ENCODE results near the gene MUC13.

Gene MUC13

GRCh38 chr3:124934577-124934976, at the start of gene MUC13:
TSS of gene MUC13 (minus strand) at chr3:124934751. CDS start at chr3:124934712, 39 bp downstream.
- H3K4me3 ChIP-seq (ENCODE audit: low read depth, low read length): no peak within 1 kb of the TSS
- peak; percentile 40 for DNase-seq (ENCODE audit: low read depth)
- TF ChIP-seq, protein P1, sequence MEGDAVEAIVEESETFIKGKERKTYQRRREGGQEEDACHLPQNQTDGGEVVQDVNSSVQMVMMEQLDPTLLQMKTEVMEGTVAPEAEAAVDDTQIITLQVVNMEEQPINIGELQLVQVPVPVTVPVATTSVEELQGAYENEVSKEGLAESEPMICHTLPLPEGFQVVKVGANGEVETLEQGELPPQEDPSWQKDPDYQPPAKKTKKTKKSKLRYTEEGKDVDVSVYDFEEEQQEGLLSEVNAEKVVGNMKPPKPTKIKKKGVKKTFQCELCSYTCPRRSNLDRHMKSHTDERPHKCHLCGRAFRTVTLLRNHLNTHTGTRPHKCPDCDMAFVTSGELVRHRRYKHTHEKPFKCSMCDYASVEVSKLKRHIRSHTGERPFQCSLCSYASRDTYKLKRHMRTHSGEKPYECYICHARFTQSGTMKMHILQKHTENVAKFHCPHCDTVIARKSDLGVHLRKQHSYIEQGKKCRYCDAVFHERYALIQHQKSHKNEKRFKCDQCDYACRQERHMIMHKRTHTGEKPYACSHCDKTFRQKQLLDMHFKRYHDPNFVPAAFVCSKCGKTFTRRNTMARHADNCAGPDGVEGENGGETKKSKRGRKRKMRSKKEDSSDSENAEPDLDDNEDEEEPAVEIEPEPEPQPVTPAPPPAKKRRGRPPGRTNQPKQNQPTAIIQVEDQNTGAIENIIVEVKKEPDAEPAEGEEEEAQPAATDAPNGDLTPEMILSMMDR (IDR thresholded peaks at IDR 0.05; ENCODE audit: insufficient read depth, low read depth, low read length, missing control alignments): no peak

DNA sequence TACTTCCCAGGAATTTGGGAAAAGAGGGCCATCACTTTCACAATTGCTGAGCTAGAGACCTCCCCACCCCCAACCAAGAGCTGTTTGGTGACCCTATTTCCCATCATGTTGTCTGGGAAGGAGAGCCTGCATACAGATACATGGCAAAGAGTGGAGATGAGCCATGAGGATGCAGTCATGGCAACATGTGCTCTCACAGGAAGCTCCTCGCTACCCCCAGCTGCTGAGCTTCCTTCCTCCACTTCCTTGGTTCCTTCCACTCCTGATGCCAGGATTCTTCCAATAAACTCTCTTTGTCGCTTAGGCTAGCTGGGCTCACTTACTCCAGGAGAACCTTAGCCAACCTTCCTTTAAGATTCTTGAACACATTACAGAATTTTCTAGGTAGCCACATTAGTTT, 48.3 kb upstream of the MUC13 start:
- no peak for DNase-seq (ENCODE audit: low read depth)
- TF ChIP-seq, protein P1 (IDR thresholded peaks at IDR 0.05; ENCODE audit: insufficient read depth, low read depth, low read length, missing control alignments): no peak

GRCh38 chr3:124981472-124981871, 46.9 kb upstream of the MUC13 start:
- TF ChIP-seq, protein P1 (IDR thresholded peaks at IDR 0.05; ENCODE audit: insufficient read depth, low read depth, low read length, missing control alignments): no peak
- H3K4me3 ChIP-seq (ENCODE audit: low read depth, low read length): no peak overlapping the region
- DNase-seq (ENCODE audit: low read depth): no peak

More for the DNA sequence above, 48.3 kb upstream of the MUC13 start:
- H3K4me3 ChIP-seq (ENCODE audit: low read depth, low read length): no peak overlapping the region

GRCh38 chr3:124978627-124979026, 44.1 kb upstream of the MUC13 start:
- TF ChIP-seq, protein P1 (IDR thresholded peaks at IDR 0.05; ENCODE audit: insufficient read depth, low read depth, low read length, missing control alignments): no peak
- no peak for DNase-seq (ENCODE audit: low read depth)
- H3K4me3 ChIP-seq (ENCODE audit: low read depth, low read length): no peak overlapping the region

- TF ChIP-seq, protein P1 (IDR thresholded peaks at IDR 0.05; ENCODE audit: insufficient read depth, low read depth, low read length, missing control alignments): no peak
- H3K4me3 ChIP-seq (ENCODE audit: low read depth, low read length): no peak overlapping the region
- no peak for DNase-seq (ENCODE audit: low read depth)
Measured at GRCh38 chr3:124976383-124976782, 41.8 kb upstream of the MUC13 start.

DNA sequence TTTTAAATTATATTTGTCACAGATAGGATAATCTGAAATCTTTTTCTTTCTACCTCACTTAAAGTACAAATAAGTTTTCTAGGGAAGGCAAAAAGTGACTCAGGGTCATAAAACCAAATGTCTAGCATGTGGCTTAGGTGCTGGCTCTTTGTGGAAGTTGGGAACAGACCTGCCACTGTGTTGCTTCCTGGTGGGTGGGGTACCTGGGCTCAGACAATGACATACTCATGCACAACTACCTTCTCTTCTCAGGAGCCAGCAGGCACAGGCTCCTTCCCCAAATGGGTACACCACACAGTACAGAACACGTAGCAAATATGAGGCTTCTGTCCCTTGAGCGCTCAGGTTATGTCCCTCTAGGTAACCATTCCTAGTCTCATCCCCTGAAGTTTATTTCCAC, 40.1 kb upstream of the MUC13 start:
- TF ChIP-seq, protein P1 (IDR thresholded peaks at IDR 0.05; ENCODE audit: insufficient read depth, low read depth, low read length, missing control alignments): no peak
- no peak overlapping the region for H3K4me3 ChIP-seq (ENCODE audit: low read depth, low read length)
- DNase-seq (ENCODE audit: low read depth): no peak

DNA sequence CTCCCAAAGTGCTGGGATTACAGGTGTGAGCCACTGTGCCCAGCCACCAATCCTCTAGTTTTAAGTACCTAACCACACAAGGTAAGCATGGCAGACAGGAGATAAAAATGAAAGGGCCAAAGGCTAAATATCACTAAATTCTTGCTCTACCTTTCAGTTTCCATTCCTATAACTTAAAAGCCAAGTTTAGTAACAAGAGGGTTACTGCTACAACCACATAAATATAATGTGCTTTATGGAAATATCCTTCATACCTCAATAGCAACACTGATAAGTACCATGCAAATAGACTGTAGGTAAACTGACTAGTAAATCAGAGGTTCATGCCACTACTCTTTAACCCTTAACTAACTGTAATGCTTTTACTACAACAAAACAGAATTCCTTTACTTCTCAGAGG, 38.7 kb upstream of the MUC13 start:
- no peak overlapping the region for H3K4me3 ChIP-seq (ENCODE audit: low read depth, low read length)
- no peak for DNase-seq (ENCODE audit: low read depth)
- TF ChIP-seq, protein P1 (IDR thresholded peaks at IDR 0.05; ENCODE audit: insufficient read depth, low read depth, low read length, missing control alignments): no peak

All from GM12865 (cell line).